Fibroblast of mammary gland (primary cell): ENCODE data around the gene TOX3.

Experiments
- DNase-seq: peaks from one replicate; pipeline ENCODE4 v3.0.0-alpha.2; 2010; ENCODE audit warnings: low read depth
- H3K4me3 ChIP-seq: 2 replicates; pipeline ENCODE4 v1.5.1; 2011; ENCODE audit warnings: low read depth, mild to moderate bottlenecking, low read length, moderate library complexity; ENCODE audit not compliant: control insufficient read depth
- CTCF ChIP-seq: conservative IDR thresholded peaks from 2 replicates; pipeline ENCODE4 v1.5.1; 2011; ENCODE audit warnings: low read depth, low read length, inconsistent platforms; ENCODE audit not compliant: control insufficient read depth, insufficient read depth

TOX3 gene

DNA sequence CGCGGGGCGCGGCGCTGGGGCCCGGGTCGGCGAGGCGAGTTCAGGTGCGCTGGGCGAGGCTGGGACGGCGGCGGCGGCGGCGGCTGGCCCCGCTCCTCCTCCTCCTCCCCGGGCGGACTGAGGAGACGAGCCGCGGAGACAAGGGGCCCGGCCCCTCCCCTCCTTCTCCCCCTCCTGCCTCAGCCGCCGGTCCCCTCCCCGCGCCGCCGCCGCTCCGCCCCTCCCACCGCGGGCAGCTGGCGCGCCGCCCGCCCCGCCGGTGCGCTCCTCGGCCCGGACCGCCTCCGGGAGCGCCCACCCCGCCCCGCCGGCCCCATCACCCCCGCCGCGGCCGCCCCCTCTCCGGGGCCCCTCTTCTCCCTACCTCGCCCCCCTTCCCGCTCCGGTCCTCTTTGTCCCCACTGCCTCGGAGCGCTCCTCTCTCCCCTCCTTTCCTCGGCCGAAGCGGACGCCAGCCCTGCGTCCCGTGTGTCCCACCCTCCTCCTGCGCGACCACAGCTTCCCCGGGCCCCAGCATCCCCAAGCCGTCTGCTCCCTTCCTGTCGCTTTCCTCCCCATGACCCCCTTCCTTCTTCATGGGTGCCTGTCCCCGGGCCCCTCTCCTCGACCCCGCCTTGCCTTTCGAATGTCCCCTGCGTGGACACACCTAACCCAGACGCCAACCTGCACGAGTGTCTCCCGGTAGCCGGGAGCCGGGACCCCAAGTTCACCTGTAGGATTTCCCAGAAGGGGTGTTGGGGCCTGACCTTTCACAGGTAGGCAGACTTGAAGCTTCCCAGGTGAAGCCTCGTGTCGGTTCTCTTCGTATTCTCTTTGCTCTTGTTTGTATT is at the start of gene TOX3:
Gene TOX3 (minus strand): TSS at position 140 of the 830 bp plus-strand sequence. CDS start 420 bp downstream, outside the sequence.
- no peak for DNase-seq
- TF ChIP-seq CTCF, result no peak
- H3K4me3 ChIP-seq, result no peak within 1 kb of the TSS

- TF ChIP-seq CTCF, result no peak
- no peak overlapping the region for H3K4me3 ChIP-seq
- DNase-seq, result no peak
These were observed 45.8 kb upstream of the TOX3 start for GRCh38 chr16:52592778-52593177.

GRCh38 chr16:52591934-52592592 is 45.1 kb upstream of the TOX3 start:
- DNase-seq, result no peak
- H3K4me3 ChIP-seq, result no peak overlapping the region
- TF ChIP-seq CTCF, result no peak

DNA sequence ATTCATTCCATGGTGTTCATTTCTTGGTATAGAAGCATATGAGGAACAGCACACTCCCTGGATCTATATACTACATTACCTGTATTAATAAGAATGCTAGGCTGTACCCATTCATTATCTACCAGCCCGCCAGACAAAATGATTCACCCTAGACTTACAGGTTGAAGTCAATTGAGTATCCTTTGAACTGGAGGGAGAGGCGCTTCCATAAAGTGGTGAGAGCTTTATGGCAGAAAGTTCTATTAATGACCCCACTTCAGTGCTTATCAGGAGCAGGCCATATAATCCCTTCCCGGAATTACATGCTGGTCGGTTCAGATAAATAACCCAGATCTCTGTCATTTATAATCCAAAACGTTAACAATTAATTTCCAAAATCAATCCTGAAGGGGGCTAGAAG is 44.5 kb upstream of the TOX3 start:
- no peak for DNase-seq
- no peak overlapping the region for H3K4me3 ChIP-seq
- no peak for TF ChIP-seq CTCF

DNA sequence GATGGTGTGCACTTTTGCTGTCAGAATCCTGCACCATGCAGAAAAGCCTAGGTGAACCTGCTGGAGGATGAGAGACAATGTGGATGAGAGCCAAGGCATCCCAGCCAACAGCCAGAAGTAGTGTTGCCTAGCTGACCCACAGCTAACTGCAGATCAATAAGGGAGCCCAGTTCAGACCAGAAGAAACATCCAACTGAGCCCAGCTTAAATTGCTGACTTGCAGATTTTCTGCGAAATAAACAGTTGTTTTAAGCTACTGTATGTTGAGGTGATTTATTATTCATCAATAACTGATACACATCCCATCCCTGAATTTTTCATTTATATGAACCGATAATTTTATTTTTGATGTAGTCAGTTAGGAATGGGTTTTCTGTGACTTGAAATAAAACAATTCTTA is 39.2 kb upstream of the TOX3 start:
- no peak for DNase-seq
- TF ChIP-seq CTCF, result no peak
- H3K4me3 ChIP-seq, result no peak overlapping the region

GRCh38 chr16:52584354-52585320 is 37.7 kb upstream of the TOX3 start:
- no peak for TF ChIP-seq CTCF
- no peak for DNase-seq
- no peak overlapping the region for H3K4me3 ChIP-seq
